GM11168 (cell line): ENCODE data around the gene HINFP.
"Not testable (repeated sequence)": the region's sequence is repeated elsewhere in the genome, so short reads cannot be mapped to it uniquely, and the experiment has no call there.

ENCODE experiments used
- in situ Hi-C: fragments of 300-500 bp; cut with MboI; formaldehyde crosslinking; loops from one replicate; pipeline ENCODE4 v1.12.0; 2022; ENCODE audit warnings: low sequenced_read_pairs; ENCODE audit not compliant: unreplicated experiment

Gene HINFP

DNA sequence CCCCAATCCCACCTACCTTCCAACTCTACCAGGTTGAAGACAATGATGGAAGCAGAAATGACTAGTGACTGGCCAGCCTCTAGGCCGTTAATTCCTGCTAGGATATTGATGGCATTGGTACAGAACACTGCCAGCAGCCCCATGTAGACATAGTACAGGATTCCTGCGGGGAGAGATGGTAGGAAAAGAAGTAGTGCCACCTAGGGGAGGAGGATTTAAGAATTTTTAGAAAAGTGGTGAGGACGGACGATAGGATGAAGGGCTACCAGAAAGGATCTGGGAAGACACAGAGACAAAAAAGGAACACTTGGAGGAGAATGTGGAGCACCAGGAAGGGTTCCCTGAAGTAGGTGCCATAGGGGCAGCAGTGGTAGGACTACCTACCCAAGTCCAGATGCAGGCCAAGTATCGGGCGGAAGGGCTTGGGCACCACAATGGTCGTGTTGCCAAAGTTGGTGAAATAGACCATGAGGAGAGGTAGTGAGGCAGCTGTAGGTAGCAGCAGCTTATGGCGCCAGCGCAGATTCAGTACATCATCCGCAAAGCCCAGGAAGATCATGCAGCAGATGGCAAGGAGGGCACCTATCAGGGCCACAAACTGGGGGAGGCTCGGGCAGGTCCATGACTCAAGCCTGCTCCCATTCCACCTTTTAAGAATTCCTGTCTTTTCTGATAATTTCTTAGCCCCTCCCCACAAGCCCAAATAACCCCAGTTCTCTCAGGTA, 21.0 kb upstream of the HINFP start:
- in situ Hi-C loops: no loop called here

DNA sequence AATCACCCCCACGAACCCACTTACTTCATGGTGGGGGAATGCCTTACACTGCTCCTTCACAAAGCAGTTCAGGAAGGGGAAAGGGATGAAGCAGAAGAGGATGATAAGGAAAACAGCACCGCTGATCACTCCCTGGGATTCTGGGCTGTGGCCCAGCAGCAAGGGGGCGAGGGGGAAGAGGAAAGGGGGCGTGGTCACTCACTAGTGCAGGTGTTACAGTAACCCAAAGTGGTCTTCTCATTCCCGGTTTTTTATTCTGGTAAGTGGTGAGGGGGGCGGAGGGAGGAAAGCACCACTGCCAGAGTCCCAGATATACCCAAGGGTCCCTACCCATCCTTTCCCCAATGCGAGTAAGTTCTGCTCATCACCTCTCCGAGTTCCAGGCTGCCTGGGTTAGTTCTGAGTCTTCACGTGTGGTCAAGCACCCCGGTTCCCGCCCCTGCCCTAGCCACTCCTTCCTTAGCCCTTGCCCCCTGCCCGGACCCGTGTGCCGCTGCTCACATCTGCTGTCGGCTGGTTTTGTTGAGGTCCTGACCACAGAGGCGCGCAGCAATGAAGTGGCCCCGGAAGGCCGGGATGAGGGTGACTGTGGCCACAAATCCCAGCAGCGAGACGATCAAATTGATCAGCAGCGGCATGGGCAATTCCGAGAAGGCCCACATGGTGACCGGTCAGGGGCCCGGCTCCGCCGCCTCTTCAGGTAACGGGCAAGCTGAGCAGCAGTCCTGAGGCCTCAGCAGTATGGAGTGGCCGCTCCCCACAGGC, 20.2 kb upstream of the HINFP start:
- in situ Hi-C loops: no loop called here

DNA sequence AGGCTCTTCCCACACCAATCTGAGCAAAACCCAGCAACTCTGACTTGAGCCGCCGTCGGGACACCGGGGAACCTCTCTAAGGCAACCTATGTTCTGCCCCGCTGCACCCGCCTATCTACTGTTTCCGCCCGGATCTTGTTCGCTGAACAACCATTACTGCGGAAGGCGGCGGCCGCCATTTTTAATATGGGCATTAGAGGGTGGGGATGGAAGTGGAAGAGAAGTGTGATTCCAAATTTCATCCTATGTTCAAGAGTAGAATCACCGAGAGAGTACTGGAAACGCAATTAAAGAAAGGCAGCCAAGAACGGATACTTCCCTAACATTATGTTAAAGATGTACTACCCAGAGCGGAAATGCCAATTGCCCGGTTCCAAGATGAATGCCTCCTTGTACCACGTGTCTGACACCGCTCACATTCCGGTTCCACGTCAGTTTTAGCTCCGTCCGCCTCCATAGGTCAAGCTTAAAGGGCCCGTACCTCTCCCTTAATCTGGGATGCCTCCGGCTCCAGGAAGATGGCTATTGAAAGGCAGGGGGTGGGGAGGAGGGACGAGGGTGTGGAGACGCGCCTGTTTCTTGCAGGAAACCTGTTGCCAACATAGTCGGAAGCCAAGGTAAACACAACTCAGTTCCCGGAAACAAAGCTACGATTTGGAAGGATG, 19.5 kb upstream of the HINFP start, which contains the start of gene DPAGT1:
Gene DPAGT1, minus strand, starts transcription at position 95 of the 665 bp plus-strand sequence. CDS start 198 bp downstream, outside the sequence.
- in situ Hi-C loops: no loop called here

DNA sequence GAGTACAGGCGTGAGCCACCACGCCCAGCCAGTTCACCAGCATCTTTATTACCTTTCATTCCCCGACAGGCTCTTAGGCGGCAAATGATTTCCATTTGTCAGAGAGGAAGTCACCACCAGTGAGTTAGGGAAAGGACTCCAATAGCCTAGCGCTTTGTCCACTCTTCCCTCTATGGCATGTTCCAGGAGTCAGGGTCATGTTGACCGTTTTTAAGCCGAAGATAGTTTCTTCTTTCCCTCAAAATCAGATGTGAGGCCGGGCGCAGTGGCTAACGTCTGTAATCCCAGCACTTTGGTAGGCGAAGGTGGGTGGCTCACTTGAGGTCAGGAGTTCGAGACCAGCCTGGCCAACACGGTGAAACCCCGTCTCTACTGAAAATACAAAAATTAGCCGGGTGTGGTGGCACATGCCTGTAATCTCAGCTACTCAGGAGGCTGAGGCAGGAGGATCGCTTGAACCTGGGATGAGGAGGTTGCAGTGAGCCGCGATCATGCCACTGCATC, 18.2 kb upstream of the HINFP start:
- in situ Hi-C loops: not testable (repeated sequence)

DNA sequence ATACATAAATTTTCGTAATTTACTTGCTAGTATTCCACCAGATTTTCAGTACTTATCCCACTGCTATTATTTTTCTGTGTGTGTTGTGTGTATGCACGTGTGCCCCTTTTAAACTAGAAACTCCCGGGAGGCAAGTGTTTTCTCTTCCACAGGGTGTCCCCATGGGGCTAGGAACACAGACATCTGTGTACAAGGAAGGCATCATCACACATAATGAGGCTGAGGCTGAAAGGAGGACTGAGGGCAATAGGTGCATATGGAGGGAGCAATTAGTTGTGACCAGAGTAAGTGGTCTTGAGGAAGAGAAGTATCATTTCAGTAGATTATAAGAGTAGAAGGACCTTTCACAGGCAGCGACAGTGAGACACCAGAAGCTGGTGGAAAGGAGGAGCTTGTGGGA, 17.6 kb upstream of the HINFP start:
- in situ Hi-C loops: no loop called here

DNA sequence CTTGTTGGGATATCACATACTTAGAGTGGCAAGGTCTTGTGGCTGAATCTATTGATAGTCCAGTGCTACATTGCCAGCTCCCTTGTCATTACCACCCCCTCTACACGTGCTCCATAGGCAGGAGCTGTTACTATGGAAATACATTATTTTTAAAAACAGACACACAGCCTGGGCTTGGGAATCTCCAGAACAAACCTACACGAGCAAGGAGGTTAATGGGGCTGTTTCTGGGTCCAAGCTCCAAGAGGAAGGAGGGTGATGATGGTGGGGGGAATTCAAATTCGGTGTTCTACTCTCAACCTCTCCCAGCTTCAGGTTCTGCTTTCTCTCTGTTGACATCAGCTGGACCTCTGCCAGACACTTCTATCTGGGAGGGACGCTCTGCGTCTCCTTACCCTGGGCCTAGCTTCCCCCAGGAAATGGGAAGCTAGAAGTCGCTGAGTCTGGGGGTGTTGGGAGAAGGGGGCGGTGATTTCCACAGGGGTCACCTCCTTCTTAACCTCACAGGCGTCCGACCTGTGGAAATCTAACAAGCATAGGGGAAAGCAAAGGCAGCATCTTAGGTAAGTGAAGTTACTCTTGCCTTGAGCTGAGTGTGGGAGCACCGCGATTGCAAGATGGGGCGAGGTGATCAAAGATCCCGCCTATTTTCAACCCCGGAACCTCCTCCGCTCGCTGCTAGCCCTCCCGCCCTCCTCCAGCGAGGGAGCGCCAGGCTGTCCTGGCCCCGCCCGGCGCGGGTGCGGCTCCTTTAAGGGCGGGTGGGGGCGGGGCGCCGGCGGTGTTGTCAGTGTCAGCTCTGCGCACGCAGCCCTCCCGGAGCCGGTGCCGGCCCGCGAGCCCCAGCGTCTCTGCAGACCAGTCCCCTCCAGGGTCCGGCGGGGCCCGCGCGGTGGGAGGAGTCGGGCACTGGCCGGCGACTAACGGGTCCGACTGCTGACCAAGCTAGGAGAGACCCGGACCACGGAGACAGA, 14.5 kb upstream of the HINFP start, which contains the start of gene C2CD2L:
Gene C2CD2L, plus strand, starts transcription at position 781 of the 974 bp plus-strand sequence. CDS start 398 bp downstream, outside the sequence.
- in situ Hi-C loops: no loop called here

DNA sequence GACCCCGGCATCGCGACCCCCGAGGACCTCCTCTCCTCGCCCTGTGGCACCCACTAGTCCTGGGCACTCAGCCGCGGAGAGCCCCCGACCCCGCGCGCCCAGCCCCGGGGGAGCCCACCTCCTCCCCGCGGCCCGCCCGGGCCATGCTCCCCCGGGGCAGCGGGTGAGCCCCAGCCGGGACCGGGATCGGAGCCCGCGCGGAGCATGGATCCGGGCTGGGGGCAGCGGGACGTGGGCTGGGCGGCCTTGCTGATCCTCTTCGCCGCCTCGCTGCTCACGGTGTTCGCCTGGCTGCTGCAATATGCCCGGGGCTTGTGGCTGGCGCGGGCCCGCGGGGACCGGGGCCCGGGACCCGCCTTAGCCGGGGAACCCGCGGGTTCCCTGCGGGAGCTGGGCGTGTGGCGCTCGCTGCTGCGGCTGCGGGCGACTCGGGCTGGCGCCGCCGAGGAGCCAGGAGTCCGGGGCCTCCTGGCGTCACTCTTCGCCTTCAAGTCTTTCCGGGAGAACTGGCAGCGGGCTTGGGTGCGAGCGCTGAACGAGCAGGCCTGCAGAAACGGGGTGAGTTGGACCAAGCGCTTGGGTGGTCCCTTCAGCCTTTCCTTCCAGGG, 13.7 kb upstream of the HINFP start:
- in situ Hi-C loops: no loop called here

DNA sequence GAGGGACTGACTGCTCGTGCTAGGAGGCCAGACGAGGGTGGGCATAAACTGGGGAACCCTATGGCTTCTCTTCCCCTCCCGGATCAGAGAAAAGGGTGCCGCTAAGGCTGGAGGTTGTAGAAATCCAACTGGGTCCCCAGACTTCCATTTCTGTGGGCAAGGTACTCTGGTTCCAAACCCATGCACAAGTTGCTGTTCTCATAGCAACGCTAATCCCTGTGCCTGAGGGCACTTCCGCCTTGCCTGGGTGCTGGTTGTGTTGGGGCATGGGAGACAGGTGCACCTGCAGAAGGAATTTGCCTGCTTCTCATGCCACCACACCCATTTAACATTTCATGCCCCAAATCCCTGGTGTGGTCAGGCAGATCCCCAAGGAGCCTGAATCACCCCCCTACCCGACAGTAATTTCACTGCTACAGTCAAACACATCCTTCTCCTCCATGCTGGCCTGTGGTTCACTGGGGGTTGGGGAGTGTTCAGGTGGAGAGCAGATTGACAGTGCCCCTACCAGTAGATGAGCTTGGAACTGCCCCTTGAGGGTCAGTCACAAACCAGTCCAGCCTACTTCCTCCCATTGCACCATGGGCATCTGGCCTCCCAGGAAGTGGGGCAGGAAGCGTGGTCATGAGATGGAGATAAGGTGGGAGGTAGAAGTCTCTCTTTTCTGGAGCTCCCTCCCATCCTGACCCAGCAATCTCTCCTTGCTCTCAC, 13.1 kb upstream of the HINFP start:
- in situ Hi-C loops: no loop called here

DNA sequence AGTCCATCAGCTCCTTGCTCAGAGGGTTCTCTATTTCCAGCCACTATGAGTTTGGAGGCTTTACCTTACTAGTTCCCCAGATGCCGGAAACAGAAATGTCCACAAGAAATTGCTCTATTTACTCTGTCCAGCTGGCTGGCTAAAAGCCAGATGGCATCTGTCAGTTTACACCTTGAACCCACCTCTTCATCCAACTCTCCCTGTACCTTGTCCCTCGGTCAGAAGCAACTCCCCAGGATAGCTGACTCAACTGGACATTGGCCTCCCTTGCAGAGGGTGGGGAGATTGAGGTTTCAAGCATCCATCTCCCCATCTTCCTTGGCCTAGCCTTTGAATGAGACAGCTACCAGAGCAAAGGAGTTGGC, 12.5 kb upstream of the HINFP start:
- in situ Hi-C loops: no loop called here

DNA sequence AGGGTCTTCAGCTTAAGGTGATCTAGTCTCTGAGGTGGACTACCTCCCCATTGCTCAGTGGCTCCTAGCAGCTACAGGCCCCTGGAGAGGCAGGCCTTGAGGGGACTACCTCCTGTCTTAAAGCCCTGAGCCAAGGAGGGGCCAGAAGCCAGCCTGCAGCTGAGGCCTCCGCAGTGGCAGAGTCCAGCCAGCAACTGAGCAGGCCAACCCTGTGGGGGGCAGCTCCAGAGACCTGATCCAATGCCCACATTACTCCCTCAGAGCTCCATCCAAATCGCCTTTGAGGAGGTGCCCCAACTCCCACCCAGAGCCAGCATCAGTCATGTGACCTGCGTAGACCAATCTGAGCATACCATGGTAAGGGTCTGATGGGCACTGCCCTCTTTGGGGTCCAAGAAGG, 11.5 kb upstream of the HINFP start:
- in situ Hi-C loops: no loop called here

DNA sequence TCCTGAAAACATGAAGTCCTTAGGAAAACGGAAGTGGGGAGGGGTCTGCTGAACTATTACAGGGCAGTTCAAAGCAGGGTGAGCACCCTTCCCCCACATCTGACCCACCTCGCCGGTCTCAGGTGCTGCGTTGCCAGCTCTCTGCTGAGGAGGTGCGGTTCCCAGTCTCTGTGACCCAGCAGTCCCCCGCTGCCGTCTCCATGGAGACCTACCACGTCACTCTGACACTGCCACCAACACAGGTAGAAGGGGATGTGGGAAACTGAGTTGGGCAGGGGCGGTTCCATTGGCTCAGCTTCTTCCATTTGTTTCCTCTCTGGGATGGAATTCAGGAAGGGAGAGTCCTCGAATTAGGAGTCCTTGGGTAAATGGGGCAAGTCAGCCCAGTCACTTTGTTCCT, 10.9 kb upstream of the HINFP start:
- in situ Hi-C loops: no loop called here

DNA sequence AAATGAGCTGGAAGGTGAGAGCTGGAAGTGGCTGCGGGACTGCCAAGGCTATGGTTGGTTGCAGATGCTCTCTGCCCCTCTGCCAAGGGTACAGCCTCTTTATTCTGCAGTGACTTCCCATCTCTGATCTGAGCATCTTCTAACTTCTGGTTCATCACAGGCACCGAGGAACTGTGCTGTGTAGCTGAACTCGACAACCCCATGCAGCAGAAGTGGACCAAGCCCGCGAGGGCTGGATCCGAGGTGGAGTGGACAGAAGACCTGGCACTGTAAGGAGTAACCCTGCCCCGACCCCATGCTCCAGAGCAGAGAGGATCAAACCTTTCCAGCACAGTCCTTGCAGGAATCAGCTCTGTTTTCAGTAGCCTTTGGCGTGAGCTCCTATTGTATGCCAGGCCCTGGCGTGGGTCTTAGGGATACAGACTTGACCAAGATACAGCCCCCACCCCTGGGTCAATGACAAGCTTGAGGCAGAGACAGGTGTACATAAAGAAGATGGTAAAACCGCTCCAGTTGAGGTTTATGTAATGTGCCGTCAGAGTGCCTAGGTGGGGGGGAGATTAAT, 9.9 kb upstream of the HINFP start:
- in situ Hi-C loops: no loop called here

DNA sequence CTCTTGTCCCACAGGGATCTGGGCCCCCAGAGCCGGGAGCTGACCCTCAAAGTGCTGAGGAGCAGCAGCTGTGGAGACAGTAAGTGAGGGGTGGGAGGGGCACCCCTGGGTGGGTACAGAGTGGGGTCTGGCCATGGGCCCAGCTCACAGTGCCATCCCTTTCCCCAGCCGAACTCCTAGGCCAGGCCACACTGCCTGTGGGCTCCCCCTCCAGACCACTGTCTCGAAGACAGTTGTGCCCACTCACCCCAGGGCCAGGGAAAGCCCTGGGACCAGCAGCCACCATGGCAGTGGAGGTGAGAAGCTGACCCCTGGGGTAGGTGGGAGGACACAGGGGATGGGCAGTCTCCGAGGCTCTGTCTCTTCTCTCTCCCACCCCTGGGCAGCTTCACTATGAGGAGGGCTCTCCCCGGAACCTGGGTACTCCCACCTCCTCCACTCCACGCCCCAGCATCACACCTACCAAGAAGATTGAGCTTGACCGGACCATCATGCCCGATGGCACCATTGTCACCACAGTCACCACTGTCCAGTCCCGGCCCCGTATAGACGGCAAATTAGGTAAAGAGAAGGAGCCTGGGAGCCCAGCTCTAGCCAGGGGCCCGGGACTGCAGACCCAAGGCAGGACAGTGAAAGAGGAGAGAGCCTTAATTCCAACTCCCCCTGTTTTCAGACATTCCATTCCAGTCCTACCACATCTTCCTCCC, 8.9 kb upstream of the HINFP start:
- in situ Hi-C loops: no loop called here

DNA sequence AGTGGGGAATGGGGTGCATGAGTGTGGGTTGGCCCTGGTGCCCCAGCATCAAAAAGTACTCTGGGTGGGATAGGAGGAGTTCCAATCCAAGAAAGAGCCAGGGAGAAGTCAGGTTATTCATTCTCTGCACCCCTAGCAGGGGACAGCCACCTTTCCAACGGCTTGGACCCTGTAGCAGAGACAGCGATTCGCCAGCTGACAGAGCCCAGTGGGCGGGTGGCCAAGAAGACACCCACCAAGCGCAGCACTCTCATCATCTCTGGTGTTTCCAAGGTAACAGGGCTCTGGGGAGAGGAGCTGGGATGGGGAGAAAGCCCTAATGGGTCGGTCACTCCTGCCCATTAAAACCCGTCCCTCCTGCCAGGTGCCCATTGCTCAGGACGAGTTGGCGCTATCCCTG, 7.7 kb upstream of the HINFP start:
- in situ Hi-C loops: no loop called here

DNA sequence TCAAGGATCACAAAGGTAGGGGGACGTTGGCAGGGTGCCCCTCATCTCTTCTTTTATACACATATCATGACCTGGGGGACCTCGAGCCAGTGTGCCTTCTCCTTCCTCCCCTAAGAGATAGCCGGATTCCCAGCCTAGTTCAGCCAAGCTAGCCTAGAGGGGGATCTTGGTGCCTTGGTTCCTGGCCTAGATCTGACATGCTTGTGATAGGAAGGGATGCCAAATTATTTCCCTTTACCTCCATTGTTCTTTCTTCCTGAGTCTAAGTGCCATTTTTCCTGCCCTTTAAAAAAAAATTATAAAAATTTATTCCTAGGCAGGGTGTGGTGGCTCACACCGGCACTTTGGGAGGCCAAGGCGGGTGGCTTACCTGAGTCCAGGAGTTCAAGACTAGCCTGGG, 7.0 kb upstream of the HINFP start:
- in situ Hi-C loops: no loop called here

DNA sequence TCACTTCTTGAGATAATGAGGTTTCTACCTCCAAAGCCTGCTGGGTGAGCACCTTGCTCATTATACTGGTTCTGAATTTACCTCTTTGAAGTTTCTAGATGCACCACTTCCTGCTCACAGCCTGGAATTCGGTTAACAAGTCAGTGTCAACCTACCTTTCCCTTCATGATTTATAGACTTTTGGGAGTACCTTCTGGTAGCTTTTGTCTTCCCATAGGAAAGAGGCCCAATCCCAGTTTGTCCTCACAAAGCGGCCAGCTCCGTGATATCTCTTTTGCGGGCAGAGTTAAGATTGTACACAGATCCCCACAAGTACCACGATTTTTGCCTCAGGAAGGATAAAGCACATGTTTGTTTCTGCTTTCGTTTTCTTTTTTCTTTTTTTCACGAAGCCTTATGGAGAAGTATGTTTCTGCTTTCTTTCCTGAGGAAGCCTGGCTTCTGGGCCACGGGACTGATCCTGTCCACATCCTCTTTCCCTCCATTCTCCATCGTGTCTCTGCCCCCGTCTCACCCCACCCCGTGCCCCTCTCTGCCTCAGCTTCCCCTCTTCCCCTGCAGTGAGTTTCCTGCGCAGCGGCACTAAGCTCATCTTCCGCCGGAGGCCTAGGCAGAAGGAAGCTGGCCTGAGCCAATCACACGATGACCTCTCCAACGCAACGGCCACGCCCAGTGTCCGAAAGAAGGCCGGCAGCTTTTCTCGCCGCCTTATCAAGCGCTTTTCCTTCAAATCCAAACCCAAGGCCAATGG, 5.7 kb upstream of the HINFP start:
- in situ Hi-C loops: no loop called here

DNA sequence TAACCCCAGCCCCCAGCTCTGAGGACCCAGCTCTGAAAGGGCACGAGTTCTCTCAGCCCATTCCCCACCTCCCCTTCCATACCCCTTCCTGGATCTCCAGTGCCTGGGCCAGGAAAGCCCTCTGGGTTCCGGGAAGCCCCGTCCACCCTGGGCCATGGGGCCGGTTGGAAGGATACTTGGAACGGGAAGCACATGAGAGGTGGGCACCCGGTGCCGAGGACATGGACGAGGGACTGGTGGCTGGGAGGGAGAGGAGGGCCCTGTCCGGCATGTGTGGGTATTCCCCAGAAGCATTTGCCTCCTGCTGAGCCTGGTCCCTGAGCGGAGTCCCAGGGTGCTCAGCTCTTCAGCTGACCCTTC, 5.2 kb upstream of the HINFP start:
- in situ Hi-C loops: no loop called here
